Fibroblast of upper back skin (primary cell): ENCODE results near the gene HOXC6.
A peak's percentile ranks its signal among the peaks of the same experiment; 100 is the strongest.

Source experiments
- DNase-seq: peaks from one replicate; pipeline ENCODE4 v3.0.0-alpha.2; 2013

HOXC6 gene

DNA sequence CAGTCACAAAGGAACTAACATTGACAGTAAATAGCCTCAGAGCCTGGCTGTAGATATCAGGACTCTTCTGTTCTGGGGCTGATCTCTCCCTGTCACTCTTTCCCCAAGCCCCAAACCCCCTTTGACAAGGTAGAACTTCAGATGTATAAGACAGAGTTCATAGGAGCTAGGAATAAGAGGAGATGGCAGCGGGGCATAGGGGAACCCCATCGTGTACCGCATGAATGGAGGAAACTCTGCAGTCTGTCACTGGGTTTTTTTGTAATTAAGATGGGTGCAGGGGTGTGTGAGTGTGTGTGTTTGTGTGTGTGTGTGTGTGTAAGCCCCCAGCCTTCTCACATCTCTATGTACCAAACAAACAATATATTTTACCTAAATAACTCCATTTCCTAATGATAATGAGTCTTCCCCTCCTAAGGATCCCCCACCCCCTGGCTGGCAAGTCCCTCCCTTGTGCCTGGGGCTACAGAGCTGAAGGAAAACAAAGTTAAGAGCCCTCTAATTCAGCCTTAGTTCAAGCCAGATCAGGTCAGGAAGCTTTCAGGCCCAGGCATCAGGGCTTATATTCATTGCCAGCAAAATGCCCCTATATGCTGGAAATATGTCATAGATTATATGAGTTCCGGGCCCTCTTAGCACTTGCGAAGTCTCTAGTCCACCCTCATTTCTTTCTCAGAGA is 16.3 kb downstream of the HOXC6 start:
- no peak for DNase-seq

DNA sequence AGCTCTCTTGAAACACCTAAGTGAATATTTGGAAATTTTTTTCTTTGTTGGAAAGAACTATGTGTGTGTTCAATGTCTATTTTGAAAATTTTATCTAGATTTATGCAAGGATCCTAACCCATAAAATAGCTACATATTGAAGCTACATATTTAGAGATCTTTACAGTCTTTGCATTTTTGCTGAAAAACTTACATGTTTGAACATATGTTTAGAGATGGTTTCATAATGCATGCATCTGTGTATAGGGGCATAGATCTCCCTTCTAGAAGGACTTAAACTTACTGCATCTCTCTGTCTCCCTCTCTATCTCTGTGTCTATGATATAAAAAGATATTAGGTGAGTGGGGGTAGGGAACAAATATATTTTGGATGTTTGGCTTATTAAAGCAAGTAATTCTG is 17.2 kb downstream of the HOXC6 start:
- DNase-seq: no peak

- no peak for DNase-seq
Observed at GRCh38 chr12:54045868-54046521, 17.8 kb downstream of the HOXC6 start.

DNA sequence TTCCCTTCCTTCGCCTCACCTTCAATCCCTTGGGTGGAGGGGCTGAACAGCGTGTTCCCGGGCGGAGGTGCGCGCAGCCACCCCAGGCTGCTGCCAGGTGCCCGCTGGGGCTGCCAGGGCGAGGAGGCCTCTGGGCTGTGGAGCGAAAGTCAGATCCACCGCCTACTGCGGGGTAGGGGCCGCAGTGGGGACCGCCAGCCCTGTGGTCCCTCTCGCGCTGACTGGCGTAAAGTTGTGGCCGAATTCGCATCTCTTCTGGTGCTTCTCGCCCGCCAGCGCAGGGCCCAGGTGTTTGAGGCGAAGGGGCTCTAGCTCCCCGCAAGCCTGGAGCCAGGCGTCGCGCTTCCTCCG is 18.5 kb downstream of the HOXC6 start:
- no peak for DNase-seq

GRCh38 chr12:54047160-54047963 is 19.1 kb downstream of the HOXC6 start:
- DNase-seq: no peak

- DNase-seq: no peak
Observed at GRCh38 chr12:54047964-54048303, 19.7 kb downstream of the HOXC6 start.

GRCh38 chr12:54048406-54049093 is 20.3 kb downstream of the HOXC6 start:
- DNase-seq: no peak

DNA sequence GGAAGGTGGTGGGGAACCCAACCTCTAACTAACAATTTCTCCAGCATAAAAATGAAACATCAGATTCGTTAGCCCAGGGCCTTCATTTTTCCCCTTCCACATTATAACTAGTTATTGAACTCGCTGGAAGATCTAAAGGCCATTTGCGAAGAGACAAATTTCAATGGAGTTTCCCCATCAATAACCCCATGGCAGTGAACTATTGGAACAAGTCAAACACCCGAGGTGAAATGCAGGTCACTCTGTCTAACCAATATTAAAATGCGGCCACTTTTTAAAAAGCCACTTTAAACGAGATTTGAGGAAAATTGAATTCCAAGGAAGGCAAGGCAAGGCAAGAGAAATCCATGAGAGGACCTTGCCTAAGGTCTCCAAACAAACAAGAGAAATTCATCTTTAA is 20.9 kb downstream of the HOXC6 start:
- DNase-seq: no peak

DNA sequence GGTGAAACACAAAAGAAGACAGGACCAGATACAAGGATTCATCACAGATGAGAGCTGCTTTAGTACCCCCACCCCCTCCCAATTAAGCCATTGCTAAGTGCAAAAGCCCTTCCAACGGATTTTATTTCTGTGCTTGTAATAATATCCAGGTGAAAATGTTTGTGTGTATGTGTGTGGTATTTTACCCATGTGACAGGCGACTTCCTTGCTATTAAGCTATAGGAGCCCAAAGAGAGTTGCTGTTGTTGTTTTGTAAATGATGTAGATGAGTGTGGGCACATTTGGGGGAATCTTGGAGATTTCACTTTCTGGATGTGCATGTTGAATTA is 22.2 kb downstream of the HOXC6 start:
- DNase-seq: no peak

DNA sequence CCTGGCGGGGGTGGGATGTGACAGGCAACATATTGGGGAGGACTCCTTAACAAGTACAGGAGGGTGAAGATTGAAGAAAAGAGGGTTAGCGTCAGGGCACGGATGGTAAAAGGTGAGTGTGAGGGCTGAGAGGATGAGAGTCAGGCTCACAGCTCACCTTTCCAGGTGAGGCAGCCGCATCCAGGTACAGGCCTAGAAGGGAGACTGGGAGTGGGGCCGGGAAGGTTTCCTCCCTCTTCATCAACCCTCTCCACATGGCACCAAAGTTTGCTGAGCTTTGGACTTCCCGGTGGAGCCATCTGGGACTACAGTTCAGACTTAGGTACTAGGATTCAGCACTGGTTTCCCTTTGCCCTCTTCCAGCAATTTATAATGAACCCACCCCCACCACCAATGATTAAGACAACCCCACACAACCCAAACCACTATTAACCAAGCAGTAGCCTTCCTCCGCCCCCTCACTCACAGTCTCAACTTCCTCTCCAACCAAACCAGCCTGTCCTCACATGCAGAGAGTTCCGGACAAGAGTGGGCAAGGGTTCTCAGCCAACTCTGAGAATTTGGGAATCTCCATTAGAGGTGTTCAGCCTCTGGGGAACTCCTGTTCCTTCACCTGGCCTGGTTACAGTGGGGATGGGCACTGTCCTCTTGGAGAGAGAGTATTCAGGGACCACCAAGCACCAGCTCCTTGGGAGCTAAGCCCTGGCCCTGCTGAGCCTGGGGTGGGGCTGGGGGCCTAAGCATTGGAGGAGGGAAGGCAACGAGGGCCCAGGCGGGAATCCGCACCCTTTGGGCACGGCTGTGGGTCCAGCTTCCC is 23.0 kb downstream of the HOXC6 start:
- DNase-seq: no peak

GRCh38 chr12:54051874-54052437 is 23.7 kb downstream of the HOXC6 start:
- DNase-seq: peak; percentile 58

- DNase-seq: peak; percentile 57
Observed at GRCh38 chr12:54052438-54053002, 24.3 kb downstream of the HOXC6 start.

- DNase-seq: no peak
Observed at GRCh38 chr12:54053003-54053750, 24.9 kb downstream of the HOXC6 start.

DNA sequence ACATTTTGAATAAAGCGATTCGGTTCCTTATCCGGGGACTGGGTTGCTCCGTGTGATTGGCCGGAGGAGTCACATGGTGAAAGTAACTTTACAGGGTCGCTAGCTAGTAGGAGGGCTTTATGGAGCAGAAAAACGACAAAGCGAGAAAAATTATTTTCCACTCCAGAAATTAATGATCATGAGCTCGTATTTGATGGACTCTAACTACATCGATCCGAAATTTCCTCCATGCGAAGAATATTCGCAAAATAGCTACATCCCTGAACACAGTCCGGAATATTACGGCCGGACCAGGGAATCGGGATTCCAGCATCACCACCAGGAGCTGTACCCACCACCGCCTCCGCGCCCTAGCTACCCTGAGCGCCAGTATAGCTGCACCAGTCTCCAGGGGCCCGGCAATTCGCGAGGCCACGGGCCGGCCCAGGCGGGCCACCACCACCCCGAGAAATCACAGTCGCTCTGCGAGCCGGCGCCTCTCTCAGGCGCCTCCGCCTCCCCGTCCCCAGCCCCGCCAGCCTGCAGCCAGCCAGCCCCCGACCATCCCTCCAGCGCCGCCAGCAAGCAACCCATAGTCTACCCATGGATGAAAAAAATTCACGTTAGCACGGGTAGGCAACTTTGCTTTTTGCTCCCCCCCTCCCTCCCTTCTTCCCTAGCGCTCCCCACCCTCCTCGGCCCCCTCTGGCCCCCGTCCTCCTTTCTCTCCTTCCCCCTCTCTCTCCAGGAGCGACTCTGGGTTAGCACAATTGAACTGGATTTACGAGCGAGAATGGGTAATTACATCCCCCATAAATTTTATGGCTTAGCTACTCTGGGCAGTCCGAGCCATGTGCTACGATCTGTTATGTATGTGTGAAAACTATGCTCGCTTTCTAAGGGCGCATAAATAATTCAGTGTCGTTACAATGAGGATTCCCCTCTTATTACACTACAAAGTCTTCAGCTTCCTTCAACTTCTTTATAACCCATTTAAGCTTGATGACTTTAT is 25.8 kb downstream of the HOXC6 start, which contains the start of gene HOXC4:
Gene HOXC4 (plus strand): TSS at position 85 of the 991 bp plus-strand sequence. CDS start 88 bp downstream, at position 173.
- peak; percentile 72 for DNase-seq

GRCh38 chr12:54054742-54055194 is 26.5 kb downstream of the HOXC6 start:
- DNase-seq: no peak

DNA sequence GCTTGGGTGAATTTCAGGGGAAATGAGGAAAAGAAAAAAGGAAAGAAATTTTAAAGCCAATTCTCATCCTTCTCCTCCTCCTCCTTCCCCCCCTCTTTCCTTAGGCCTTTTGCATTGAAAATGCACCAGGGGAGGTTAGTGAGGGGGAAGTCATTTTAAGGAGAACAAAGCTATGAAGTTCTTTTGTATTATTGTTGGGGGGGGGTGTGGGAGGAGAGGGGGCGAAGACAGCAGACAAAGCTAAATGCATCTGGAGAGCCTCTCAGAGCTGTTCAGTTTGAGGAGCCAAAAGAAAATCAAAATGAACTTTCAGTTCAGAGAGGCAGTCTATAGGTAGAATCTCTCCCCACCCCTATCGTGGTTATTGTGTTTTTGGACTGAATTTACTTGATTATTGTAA is 27.3 kb downstream of the HOXC6 start:
- no peak for DNase-seq

DNA sequence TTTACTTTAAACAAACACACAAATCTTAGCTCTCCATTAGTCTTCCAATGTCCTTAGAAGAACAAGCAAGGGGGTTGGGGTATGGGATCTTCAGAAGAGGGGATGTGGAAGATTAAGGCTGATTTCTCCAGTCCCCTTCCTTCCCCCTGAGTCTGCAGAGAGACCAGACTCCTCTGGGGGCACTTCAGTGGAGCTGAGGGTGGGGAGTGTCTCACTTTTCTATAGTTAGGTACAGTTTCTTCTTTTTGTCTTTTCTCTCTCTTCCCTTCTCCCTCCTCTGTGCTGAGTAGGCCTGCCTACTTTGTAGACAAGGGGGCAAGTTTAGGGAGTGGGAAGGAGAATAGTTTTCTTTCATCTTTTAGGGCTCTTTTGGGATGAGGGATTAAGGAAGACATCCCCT is 27.9 kb downstream of the HOXC6 start:
- no peak for DNase-seq

DNA sequence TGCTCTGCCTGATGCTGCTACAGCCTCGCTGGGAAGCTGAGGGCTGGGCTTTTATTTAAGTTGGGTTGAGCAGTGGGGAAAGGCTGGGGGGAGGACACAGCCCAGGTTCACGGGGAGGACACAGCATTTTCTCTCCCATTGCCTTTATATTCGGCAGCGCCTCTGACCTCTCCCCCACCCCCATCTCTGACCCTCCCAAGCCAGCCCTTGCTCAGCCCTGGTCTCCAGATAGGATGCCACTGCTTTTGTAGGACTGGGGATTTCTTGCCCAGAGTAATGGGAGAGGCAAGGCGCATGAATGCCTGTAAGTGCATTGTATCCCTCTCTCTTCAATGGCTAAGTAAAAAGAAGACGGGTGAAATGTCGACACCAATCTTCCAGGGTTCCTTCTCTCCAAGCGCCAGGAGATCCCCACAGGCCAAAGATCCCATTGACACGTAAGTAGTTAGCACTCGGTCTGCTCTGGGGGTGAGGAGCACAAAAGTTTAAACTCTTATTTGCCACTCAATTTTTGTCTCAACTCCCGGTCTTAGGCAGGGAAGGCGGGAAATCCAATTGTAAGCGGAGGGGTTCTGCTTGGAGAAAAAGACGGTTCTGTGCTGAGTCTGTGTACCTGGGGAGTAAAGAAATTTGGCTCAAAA is 30.0 kb downstream of the HOXC6 start:
- no peak for DNase-seq

DNA sequence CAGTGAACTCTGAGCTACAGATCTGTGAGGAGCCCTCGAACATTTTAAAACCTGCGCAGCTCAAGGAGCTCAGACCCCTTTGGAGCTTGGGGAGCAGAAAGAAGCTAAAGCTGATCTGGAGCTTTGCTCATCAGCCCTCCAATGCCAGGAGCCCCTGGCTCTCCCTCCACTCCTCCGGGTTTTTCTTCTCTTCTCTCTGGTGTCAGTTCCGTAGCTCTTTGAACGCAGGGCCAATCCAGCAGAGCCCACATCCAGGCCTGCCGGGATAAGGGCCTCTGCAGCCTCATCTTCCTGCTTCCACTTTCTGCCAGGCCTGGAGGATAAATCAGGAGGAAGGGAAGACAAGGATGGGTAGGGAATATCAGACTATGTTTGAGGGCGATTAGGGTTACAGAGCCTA is 31.4 kb downstream of the HOXC6 start:
- no peak for DNase-seq
